ENCODE measurements around the gene NTM.

The NTM gene

GRCh38 chr11:131748151-131749050 lies 378.0 kb downstream of the NTM start:
- no peak for FAIRE-seq

- no peak for FAIRE-seq
Measured at GRCh38 chr11:131749101-131749500, 378.7 kb downstream of the NTM start.

- no peak for FAIRE-seq
Measured at GRCh38 chr11:131750152-131750551, 379.7 kb downstream of the NTM start.

- no peak for FAIRE-seq
Measured at GRCh38 chr11:131750692-131751091, 380.3 kb downstream of the NTM start.

- FAIRE-seq, result no peak
Measured at GRCh38 chr11:131754671-131755070, 384.3 kb downstream of the NTM start.

- FAIRE-seq, result no peak
Measured at GRCh38 chr11:131756479-131757110, 386.2 kb downstream of the NTM start.

DNA sequence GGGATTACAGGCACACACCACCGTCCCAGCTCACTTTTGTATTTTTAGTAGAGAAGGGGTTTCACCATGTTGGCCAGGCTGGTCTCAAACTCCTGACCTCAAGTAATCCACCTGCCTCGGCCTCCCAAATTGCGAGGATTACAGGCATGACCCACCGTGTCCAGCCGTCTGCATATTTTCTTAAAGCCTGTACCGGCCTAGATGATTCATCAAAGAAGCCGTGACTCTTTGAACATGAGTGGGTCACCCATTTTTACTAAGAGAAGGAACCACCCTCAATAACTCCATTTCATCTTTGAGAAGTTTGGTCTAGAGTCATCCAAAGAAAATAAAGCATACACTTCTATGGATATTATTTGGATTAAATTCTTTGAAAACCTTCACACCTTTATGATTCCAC lies 388.3 kb downstream of the NTM start:
- no peak for FAIRE-seq

GRCh38 chr11:131759140-131759539 lies 388.7 kb downstream of the NTM start:
- no peak for FAIRE-seq

- FAIRE-seq, result no peak
Measured at GRCh38 chr11:131760091-131761061, 390.0 kb downstream of the NTM start.

DNA sequence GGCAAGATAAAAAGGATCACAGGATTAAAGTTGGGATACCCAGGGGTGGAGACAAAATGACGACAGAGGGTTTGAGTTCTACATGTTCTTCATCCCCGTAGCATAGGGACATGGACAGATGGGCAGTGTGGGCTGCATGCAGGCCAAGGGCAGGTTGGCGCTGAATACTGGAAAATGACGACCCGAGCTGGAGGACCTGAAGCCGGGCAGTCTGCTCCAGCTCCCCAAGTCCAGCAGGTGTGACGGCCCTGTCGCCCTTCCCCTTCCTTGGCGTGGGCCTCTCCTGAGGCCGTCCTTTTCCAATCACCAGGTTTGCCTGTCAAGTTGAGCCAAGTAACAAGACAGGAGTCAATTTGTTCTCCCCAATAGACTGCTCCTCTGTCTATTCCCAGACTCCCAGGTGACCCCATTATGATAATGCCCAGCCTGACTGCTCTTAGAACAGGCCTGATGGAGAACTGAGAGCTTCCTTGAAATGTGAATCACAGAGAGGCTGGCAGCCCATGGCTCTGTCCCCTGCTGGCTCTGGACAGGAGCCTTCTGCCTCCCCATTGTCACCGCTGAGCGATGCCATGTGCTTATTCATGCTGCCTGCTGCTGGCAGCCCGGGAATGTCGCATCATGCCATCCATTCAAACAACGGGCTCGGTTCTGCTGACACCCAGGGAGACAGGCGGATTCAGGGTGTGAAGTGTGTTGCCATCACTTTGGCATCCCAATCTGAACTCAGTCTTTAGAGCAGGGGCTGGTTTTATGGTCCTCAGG lies 392.1 kb downstream of the NTM start:
- no peak for FAIRE-seq

DNA sequence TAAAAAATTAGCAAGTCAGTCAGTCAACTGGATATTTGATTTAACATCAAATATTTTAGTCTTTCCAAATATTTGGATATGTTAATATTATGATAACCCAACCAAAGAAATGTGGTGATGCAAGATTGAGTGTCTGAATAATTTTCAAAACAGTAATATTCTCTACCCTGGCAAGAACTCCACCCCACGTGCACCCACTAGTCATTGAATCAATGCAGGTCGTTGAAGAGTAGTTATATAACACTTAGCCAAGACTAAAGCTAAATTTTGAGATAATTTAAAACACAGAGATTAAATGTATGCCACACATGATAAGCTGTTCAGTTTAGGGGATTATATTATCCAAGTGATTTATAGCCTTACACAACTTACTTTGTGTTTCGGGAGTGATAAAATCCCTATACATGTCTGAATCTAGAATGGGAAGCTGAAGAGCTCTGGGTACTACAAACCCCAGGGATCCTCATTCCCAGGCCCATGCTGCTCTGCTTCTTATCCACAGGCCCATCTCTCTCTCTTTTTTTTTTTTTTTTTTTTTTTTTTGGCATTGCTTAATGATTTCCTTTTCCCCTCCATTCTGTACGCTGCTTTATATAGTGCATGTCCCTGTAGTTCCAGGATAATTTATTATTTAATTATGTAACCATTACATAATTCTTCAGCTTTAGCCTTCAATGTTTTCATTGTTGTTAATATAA lies 392.9 kb downstream of the NTM start:
- no peak for FAIRE-seq

- FAIRE-seq, result no peak
Measured at GRCh38 chr11:131764126-131764525, 393.7 kb downstream of the NTM start.

- FAIRE-seq, result no peak
Measured at GRCh38 chr11:131764649-131765048, 394.2 kb downstream of the NTM start.

- no peak for FAIRE-seq
Measured at GRCh38 chr11:131766637-131767036, 396.2 kb downstream of the NTM start.

DNA sequence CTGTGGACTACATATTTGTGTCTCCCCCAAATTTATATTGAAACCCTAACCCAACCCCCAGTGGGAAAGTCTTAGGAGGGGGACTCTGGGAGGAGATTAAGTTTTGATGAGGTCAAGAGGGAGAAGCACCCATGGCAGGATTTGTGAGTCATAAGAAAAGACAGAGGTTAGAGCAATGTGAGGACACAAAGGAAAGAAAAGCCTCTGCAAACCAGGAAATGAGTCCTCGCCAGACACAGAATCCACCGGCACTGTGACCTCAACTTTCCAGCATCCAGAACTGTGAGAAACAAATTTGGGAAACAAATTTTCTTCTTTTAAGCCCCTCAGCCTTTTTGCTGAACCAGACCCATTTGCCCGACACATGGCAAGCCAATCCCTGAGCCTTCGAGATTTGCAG lies 397.0 kb downstream of the NTM start:
- FAIRE-seq, result no peak

DNA sequence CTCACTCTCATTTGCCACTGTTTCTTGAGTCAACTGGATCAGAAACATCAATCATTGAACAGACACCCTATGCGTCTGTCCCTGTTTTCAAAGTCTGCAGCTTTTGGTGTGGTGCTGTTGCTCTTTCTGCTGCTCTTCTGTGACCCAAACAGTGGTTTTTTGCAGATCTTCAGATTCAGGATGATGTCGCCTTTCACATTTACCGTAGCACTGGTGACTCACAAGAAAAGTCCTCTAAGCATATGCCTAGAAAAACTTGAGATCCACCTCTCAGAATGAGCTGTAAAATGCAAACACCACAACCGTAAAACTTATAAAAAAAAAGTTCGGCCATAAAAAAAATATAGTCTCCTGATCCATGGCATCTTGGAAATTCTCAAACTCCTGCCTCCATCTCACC lies 400.4 kb downstream of the NTM start:
- no peak for FAIRE-seq

GRCh38 chr11:131771471-131771870 lies 401.1 kb downstream of the NTM start:
- FAIRE-seq, result no peak

GRCh38 chr11:131773626-131774025 lies 403.2 kb downstream of the NTM start:
- no peak for FAIRE-seq

GRCh38 chr11:131776211-131776610 lies 405.8 kb downstream of the NTM start:
- no peak for FAIRE-seq

DNA sequence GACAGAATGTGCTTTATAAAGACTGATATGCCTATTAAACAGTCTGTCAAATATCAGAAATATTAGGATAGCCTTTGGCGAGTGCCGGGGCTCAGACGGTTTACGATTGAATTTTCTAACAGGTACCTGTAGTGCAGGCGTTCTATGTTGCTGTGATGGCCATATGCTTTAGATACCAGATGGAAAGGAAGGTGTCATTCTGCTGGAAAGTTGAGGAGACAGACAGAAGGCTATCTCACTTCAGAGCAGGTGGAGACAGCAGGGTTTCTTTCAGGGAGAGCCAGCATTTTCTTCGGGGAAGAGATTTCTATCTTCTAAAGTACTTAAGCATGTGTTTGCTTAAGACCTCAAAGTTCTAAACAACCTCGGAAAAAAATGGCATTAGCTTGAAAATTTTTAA lies 415.4 kb downstream of the NTM start:
- FAIRE-seq, result no peak

GRCh38 chr11:131787119-131787518 lies 416.7 kb downstream of the NTM start:
- FAIRE-seq, result no peak

DNA sequence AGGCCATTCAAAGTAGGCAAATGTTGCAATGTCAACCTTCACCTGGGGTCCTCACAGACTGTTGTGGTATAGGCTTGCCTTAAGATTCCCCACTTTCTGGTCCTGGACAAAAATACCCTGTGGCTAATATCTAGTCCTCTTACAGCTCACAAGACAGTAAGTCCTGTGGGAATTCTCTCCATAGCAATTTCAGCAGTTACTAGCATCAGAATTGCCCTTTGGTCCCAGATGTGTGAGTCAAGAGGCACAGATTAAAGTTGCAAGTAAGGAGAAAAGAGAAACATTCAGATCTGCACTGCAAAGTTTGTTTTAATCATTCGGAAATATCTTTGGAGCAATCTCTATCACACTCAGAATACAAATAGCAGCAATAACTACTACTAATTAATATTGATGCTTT lies 420.2 kb downstream of the NTM start:
- FAIRE-seq, result no peak
